ENCODE results near the gene SH3GLB2. TPM values are rescaled to one million over a fixed set of nuclear protein-coding genes. Genes with fewer than 3 reads are reported as not detected.

The SH3GLB2 gene
- total RNA-seq, 1 experiment from 2014 or later = 66.5 TPM

GRCh38 chr9:129070696-129071525, 42.8 kb upstream of the SH3GLB2 start:
- H3K36me3 Mint-ChIP-seq (ENCODE audit: insufficient read depth, unreplicated experiment) = peaks cover 13% of the 10 kb centered on the region
- no peak for DNase-seq
- CTCF ChIA-PET = interaction anchor here (0.7 kb wide), 1 partner anchor 69 kb away, joined by 3 read pairs; no protein-coding TSS in a partner anchor

GRCh38 chr9:129069862-129070641, 41.9 kb upstream of the SH3GLB2 start:
- Mint-ChIP-seq H3K36me3 (ENCODE audit: insufficient read depth, unreplicated experiment) (peaks cover 16% of the 10 kb centered on the region), H3K27ac (ENCODE audit: unreplicated experiment) (no peak overlapping the region), H3K27me3 (ENCODE audit: unreplicated experiment) (no peaks in the 10 kb centered on the region), H3K4me3 (ENCODE audit: low read depth, unreplicated experiment) (no peak overlapping the region), H3K9me3 (ENCODE audit: low read depth, unreplicated experiment) (no peaks in the 10 kb centered on the region), H3K4me1 (ENCODE audit: low read depth, unreplicated experiment) (no peaks in the 10 kb centered on the region)
- BruUV-seq (replicated peaks) = no TSS peak
- intact Hi-C loops (cut with micrococcal nuclease; ENCODE audit: unreplicated experiment) = no loop called here
- no peak for DNase-seq
- no peak for TF ChIP-seq CTCF (IDR thresholded peaks at IDR 0.05; ENCODE audit: unreplicated experiment)
- CTCF ChIA-PET = no interaction called here

More at GRCh38 chr9:129070696-129071525, 42.8 kb upstream of the SH3GLB2 start:
- H3K27me3 Mint-ChIP-seq (ENCODE audit: unreplicated experiment) = no peaks in the 10 kb centered on the region
- no peak for TF ChIP-seq CTCF (IDR thresholded peaks at IDR 0.05; ENCODE audit: unreplicated experiment)
- H3K27ac Mint-ChIP-seq (ENCODE audit: unreplicated experiment) = no peak overlapping the region
- no peaks in the 10 kb centered on the region for H3K9me3 Mint-ChIP-seq (ENCODE audit: low read depth, unreplicated experiment)
- intact Hi-C loops (cut with micrococcal nuclease; ENCODE audit: unreplicated experiment) = no loop called here
- no TSS peak for BruUV-seq (replicated peaks)
- H3K4me1 Mint-ChIP-seq (ENCODE audit: low read depth, unreplicated experiment) = no peaks in the 10 kb centered on the region
- no peak overlapping the region for H3K4me3 Mint-ChIP-seq (ENCODE audit: low read depth, unreplicated experiment)

- CTCF ChIA-PET = no interaction called here
- BruUV-seq (replicated peaks) = no TSS peak
- TF ChIP-seq CTCF (IDR thresholded peaks at IDR 0.05; ENCODE audit: unreplicated experiment) = no peak
- intact Hi-C loops (cut with micrococcal nuclease; ENCODE audit: unreplicated experiment) = no loop called here
- Mint-ChIP-seq H3K9me3 (ENCODE audit: low read depth, unreplicated experiment) (no peaks in the 10 kb centered on the region), H3K27ac (ENCODE audit: unreplicated experiment) (no peak overlapping the region), H3K4me3 (ENCODE audit: low read depth, unreplicated experiment) (no peak overlapping the region), H3K36me3 (ENCODE audit: insufficient read depth, unreplicated experiment) (peaks cover 16% of the 10 kb centered on the region), H3K27me3 (ENCODE audit: unreplicated experiment) (no peaks in the 10 kb centered on the region), H3K4me1 (ENCODE audit: low read depth, unreplicated experiment) (no peaks in the 10 kb centered on the region)
- DNase-seq = no peak
Observed at GRCh38 chr9:129068990-129069861, 41.1 kb upstream of the SH3GLB2 start.

- Mint-ChIP-seq H3K27me3 (ENCODE audit: unreplicated experiment) (no peaks in the 10 kb centered on the region), H3K27ac (ENCODE audit: unreplicated experiment) (no peak overlapping the region), H3K4me1 (ENCODE audit: low read depth, unreplicated experiment) (no peaks in the 10 kb centered on the region), H3K36me3 (ENCODE audit: insufficient read depth, unreplicated experiment) (peaks cover 16% of the 10 kb centered on the region), H3K9me3 (ENCODE audit: low read depth, unreplicated experiment) (no peaks in the 10 kb centered on the region), H3K4me3 (ENCODE audit: low read depth, unreplicated experiment) (no peak overlapping the region)
- TF ChIP-seq CTCF (IDR thresholded peaks at IDR 0.05; ENCODE audit: unreplicated experiment) = no peak
- BruUV-seq (replicated peaks) = no TSS peak
- intact Hi-C loops (cut with micrococcal nuclease; ENCODE audit: unreplicated experiment) = no loop called here
- CTCF ChIA-PET = no interaction called here
- DNase-seq = no peak
Observed at GRCh38 chr9:129068110-129068509, 40.0 kb upstream of the SH3GLB2 start.

Data from Calu3 (cell line).